ENCODE data around the gene EGR1. TPM values are rescaled to one million over a fixed set of nuclear protein-coding genes. Genes with fewer than 3 reads are reported as not detected.

Gene EGR1
- total RNA-seq, 1 experiment from 2014 or later = 1.9 TPM

DNA sequence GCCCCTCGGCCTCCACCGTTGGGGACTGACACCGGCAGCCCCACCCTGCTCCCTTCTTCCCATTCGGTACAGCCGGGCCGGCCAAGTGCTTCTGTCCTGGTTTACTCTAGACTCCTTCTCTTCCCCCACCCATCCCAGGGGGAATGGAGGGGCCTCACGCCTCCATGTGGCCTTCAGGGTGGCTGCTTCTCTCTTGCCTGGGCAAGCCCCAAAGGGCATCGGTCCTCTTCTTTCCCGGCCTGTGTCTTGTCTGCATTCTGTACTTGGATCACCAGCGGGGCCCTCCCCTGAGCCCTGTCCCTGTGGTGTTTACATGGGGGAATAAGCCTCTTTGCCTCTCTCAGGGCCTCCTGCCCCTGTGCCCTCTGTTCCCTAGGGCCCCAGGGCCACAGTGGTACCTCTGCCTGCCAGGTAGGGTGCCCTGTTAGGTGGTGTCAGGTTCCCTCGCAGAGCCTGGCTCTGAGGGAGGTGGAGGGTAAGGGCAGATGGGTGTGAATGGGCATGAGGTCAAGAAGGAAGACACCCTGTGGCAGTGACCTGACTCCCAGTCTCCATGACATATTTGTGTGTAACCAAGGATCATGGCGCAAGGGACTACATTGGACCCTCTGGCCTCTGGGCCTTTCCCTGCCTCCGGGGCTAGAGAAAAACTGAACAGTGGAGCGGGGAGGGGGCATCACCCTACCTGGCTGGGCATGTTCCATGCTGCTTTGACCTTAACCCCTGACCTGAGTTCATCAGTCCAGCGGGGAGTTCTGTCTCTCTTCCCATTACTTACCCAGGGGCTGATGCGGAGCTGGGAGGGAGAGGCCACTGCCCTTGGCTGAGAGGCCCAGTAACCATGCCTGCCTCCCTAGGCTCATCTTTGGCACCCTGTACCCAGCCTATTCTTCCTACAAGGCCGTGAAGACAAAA lies 24.9 kb upstream of the EGR1 start:
- Histone ChIP-seq H3K27ac (ENCODE audit: low read length) (no peak overlapping the region), H3K27me3 (ENCODE audit: low read length) (no peaks in the 10 kb centered on the region), H3K4me2 (ENCODE audit: low read length) (no peak overlapping the region), H3K9me3 (ENCODE audit: low read length) (no peaks in the 10 kb centered on the region), H3K79me2 (ENCODE audit: low read length) (no peaks in the 10 kb centered on the region), H3K4me3 (ENCODE audit: low read length) (no peak overlapping the region), H3K9ac (ENCODE audit: low read length) (no peak overlapping the region), H3K4me1 (ENCODE audit: insufficient read depth, low read length) (no peaks in the 10 kb centered on the region), H3K9me2 (replicated peaks; ENCODE audit: low read length) (no peaks in the 10 kb centered on the region), H3F3A (ENCODE audit: low read length, unreplicated experiment) (no peaks in the 10 kb centered on the region), H3K36me3 (ENCODE audit: low read depth, low read length) (peaks cover 3% of the 10 kb centered on the region; the same call in 1 of the 2 replicates), H2AFZ (ENCODE audit: low read length) (no peak overlapping the region), H4K20me1 (ENCODE audit: low read length) (no peaks in the 10 kb centered on the region)
- TF ChIP-seq, protein P1, sequence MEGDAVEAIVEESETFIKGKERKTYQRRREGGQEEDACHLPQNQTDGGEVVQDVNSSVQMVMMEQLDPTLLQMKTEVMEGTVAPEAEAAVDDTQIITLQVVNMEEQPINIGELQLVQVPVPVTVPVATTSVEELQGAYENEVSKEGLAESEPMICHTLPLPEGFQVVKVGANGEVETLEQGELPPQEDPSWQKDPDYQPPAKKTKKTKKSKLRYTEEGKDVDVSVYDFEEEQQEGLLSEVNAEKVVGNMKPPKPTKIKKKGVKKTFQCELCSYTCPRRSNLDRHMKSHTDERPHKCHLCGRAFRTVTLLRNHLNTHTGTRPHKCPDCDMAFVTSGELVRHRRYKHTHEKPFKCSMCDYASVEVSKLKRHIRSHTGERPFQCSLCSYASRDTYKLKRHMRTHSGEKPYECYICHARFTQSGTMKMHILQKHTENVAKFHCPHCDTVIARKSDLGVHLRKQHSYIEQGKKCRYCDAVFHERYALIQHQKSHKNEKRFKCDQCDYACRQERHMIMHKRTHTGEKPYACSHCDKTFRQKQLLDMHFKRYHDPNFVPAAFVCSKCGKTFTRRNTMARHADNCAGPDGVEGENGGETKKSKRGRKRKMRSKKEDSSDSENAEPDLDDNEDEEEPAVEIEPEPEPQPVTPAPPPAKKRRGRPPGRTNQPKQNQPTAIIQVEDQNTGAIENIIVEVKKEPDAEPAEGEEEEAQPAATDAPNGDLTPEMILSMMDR (conservative IDR thresholded peaks at IDR 0.05; ENCODE audit: low read depth, low read length) = no peak
- TF ChIP-seq EZH2phosphoT487 (IDR thresholded peaks at IDR 0.05; ENCODE audit: borderline replicate concordance, low read length) = no peak
- no peak for TF ChIP-seq EZH2 (IDR thresholded peaks at IDR 0.05; ENCODE audit: low read length, unreplicated experiment)
- CTCF ChIA-PET = no interaction called here
- POLR2A ChIA-PET (ENCODE audit: unreplicated experiment) = no interaction called here
- intact Hi-C loops (cut with micrococcal nuclease) = no loop called here
- ATAC-seq (no peak), DNase-seq (no peak)
- no TSS peak for BruUV-seq (replicated peaks)

DNA sequence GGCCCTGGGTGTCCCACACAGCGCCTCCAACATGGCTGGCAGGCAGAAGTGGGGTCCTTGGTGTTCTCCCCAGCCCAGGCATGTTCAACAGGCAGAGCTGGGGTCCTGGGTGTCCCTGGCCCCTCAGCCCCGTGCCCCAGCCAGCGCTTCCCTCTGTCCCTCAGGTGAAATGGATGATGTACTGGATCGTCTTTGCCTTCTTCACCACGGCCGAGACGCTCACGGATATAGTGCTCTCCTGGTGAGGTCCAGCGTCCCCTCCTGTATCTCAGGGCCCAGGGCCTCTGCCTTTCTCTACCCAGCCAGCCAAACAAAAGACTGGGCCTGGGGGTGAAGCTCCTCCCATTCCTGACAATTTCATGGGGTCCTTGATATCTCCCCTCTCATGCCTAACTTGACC lies 24.1 kb upstream of the EGR1 start:
- TF ChIP-seq EZH2phosphoT487 (IDR thresholded peaks at IDR 0.05; ENCODE audit: borderline replicate concordance, low read length) (no peak), EZH2 (IDR thresholded peaks at IDR 0.05; ENCODE audit: low read length, unreplicated experiment) (no peak)
- TF ChIP-seq, protein P1 (conservative IDR thresholded peaks at IDR 0.05; ENCODE audit: low read depth, low read length) = no peak
- Histone ChIP-seq H3K79me2 (ENCODE audit: low read length) (no peaks in the 10 kb centered on the region), H4K20me1 (ENCODE audit: low read length) (no peaks in the 10 kb centered on the region), H3K27me3 (ENCODE audit: low read length) (no peaks in the 10 kb centered on the region), H3K4me1 (ENCODE audit: insufficient read depth, low read length) (no peaks in the 10 kb centered on the region), H3K4me3 (ENCODE audit: low read length) (no peak overlapping the region), H3K36me3 (ENCODE audit: low read depth, low read length) (no peaks in the 10 kb centered on the region), H2AFZ (ENCODE audit: low read length) (no peak overlapping the region), H3F3A (ENCODE audit: low read length, unreplicated experiment) (no peaks in the 10 kb centered on the region), H3K27ac (ENCODE audit: low read length) (no peak overlapping the region), H3K9ac (ENCODE audit: low read length) (no peak overlapping the region), H3K9me3 (ENCODE audit: low read length) (no peaks in the 10 kb centered on the region), H3K4me2 (ENCODE audit: low read length) (no peak overlapping the region), H3K9me2 (replicated peaks; ENCODE audit: low read length) (no peaks in the 10 kb centered on the region)
- ChIA-PET POLR2A (ENCODE audit: unreplicated experiment) (no interaction called here), CTCF (no interaction called here)
- intact Hi-C loops (cut with micrococcal nuclease) = no loop called here
- DNase-seq = no peak
- BruUV-seq (replicated peaks) = no TSS peak
- ATAC-seq = no peak
